NB4 (cell line): ENCODE results near the gene ST8SIA6.

Source experiments
- MAX ChIP-seq: IDR thresholded peaks from 2 replicates; pipeline ENCODE4 v1.6.1; 2011; ENCODE audit warnings: low read depth, low read length
- MYC ChIP-seq: IDR thresholded peaks from 2 replicates; pipeline ENCODE4 v1.6.1; 2011; ENCODE audit warnings: low read depth, low read length
- POLR2A ChIP-seq: IDR thresholded peaks from 2 replicates; pipeline ENCODE4 v1.6.1; 2011; ENCODE audit warnings: mild to moderate bottlenecking; ENCODE audit not compliant: insufficient read length; ENCODE audit errors: extremely low read depth
- TF ChIP-seq, protein P1 (sequence below): IDR thresholded peaks from one replicate; pipeline ENCODE4 v1.5.1; 2012; ENCODE audit warnings: low read depth, low read length

DNA sequence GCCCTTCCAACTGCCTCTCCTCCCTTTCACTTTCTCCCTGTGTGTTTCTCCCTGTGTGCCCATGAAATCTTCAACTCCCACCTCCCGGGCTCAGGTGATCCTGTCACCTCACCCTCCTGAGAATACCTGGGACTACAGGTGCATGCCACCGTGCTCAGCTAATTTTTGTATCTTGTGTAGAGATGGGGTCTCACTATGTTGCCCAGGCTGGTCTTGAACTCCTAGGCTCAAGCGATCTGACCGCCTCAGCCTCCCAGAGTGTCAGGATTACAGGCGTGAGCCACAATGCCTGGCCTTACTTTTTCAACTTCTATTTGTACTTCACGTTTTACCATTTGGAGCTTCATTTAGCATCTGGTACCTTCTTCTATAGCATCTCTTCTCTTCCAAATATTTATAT, 24.9 kb downstream of the ST8SIA6 start:
- TF ChIP-seq, protein P1, sequence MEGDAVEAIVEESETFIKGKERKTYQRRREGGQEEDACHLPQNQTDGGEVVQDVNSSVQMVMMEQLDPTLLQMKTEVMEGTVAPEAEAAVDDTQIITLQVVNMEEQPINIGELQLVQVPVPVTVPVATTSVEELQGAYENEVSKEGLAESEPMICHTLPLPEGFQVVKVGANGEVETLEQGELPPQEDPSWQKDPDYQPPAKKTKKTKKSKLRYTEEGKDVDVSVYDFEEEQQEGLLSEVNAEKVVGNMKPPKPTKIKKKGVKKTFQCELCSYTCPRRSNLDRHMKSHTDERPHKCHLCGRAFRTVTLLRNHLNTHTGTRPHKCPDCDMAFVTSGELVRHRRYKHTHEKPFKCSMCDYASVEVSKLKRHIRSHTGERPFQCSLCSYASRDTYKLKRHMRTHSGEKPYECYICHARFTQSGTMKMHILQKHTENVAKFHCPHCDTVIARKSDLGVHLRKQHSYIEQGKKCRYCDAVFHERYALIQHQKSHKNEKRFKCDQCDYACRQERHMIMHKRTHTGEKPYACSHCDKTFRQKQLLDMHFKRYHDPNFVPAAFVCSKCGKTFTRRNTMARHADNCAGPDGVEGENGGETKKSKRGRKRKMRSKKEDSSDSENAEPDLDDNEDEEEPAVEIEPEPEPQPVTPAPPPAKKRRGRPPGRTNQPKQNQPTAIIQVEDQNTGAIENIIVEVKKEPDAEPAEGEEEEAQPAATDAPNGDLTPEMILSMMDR: no peak
- no peak for TF ChIP-seq MAX
- no peak for TF ChIP-seq POLR2A
- TF ChIP-seq MYC: no peak
